NOMO-1 treated with dmso at 0.1 percent for 144 hours (cell line): ENCODE data around the gene TWIST2.

ENCODE experiments used
- DNase-seq: peaks from one replicate; lab custom pipeline; 2025; ENCODE audit not compliant: unreplicated experiment; lab: John Stamatoyannopoulos, UW

Gene TWIST2

GRCh38 chr2:238916176-238916874, 68.4 kb downstream of the TWIST2 start:
- DNase-seq = no peak

GRCh38 chr2:238916875-238917590, 69.1 kb downstream of the TWIST2 start:
- DNase-seq = no peak

- DNase-seq = no peak
These were observed 71.4 kb downstream of the TWIST2 start for GRCh38 chr2:238919307-238919706.

GRCh38 chr2:238920053-238920452, 72.2 kb downstream of the TWIST2 start:
- DNase-seq = no peak

- no peak for DNase-seq
These were observed 72.7 kb downstream of the TWIST2 start for GRCh38 chr2:238920601-238921001.

GRCh38 chr2:238921259-238921658, 73.4 kb downstream of the TWIST2 start:
- DNase-seq = no peak

GRCh38 chr2:238921681-238922319, 73.9 kb downstream of the TWIST2 start:
- no peak for DNase-seq

GRCh38 chr2:238922435-238922834, 74.5 kb downstream of the TWIST2 start:
- no peak for DNase-seq

- DNase-seq = no peak
These were observed 76.1 kb downstream of the TWIST2 start for GRCh38 chr2:238924032-238924431.

GRCh38 chr2:238924796-238925195, 76.9 kb downstream of the TWIST2 start:
- DNase-seq = no peak

GRCh38 chr2:238925281-238925680, 77.4 kb downstream of the TWIST2 start:
- DNase-seq = no peak

- DNase-seq = no peak
These were observed 78.1 kb downstream of the TWIST2 start for GRCh38 chr2:238925816-238926521.

- DNase-seq = no peak
These were observed 79.1 kb downstream of the TWIST2 start for GRCh38 chr2:238926761-238927611.

- DNase-seq = no peak
These were observed 80.0 kb downstream of the TWIST2 start for GRCh38 chr2:238927746-238928519.

GRCh38 chr2:238928520-238929241, 80.8 kb downstream of the TWIST2 start:
- DNase-seq = no peak

- DNase-seq = no peak
These were observed 81.6 kb downstream of the TWIST2 start for GRCh38 chr2:238929242-238930081.

GRCh38 chr2:238930216-238930615, 82.3 kb downstream of the TWIST2 start:
- DNase-seq = no peak
